HG02623 (cell line): ENCODE measurements around the gene ACBD6.

Source experiments
- ATAC-seq: cut with Tn5 transposase; IDR thresholded peaks from one replicate; pipeline ENCODE4 v1.9.1; 2021; ENCODE audit warnings: moderate library complexity; ENCODE audit not compliant: unreplicated experiment

ACBD6 gene

GRCh38 chr1:180244840-180245239 lies 257.5 kb downstream of the ACBD6 start:
- no peak for ATAC-seq

GRCh38 chr1:180243517-180244221 lies 258.7 kb downstream of the ACBD6 start:
- ATAC-seq: no peak

- no peak for ATAC-seq
Measured at GRCh38 chr1:180241716-180242544, 260.4 kb downstream of the ACBD6 start.

GRCh38 chr1:180239145-180240096 lies 263.0 kb downstream of the ACBD6 start:
- ATAC-seq: no peak

GRCh38 chr1:180238675-180239074 lies 263.7 kb downstream of the ACBD6 start:
- no peak for ATAC-seq
